WTC11 (cell line): ENCODE data around the gene PKM.

Experiments
- CREB1 ChIP-seq: sonication (generic); formaldehyde crosslinking; IDR thresholded peaks from 2 replicates; pipeline ENCODE4 v1.8.0; 2023; ENCODE audit warnings: mild to moderate bottlenecking, missing genetic modification reagents
- CREM ChIP-seq: sonication (generic); formaldehyde crosslinking; IDR thresholded peaks from 2 replicates; pipeline ENCODE4 v1.8.1; 2022; ENCODE audit warnings: mild to moderate bottlenecking, missing genetic modification reagents, moderate library complexity
- CTCF ChIP-seq: fragments of 200-600 bp; IDR thresholded peaks from 2 replicates; pipeline ENCODE4 v1.8.0; 2022; ENCODE audit warnings: antibody characterized with exemption
- ETV6 ChIP-seq: sonication (generic); formaldehyde crosslinking; IDR thresholded peaks from 2 replicates; pipeline ENCODE4 v1.8.1; 2022; ENCODE audit warnings: mild to moderate bottlenecking, missing genetic modification reagents
- MAX ChIP-seq: sonication (generic); formaldehyde crosslinking; IDR thresholded peaks from 2 replicates; pipeline ENCODE4 v1.8.0; 2022; ENCODE audit warnings: mild to moderate bottlenecking, missing genetic modification reagents
- TCF7 ChIP-seq: sonication (generic); formaldehyde crosslinking; IDR thresholded peaks from 2 replicates; pipeline ENCODE4 v1.8.0; 2022; ENCODE audit warnings: mild to moderate bottlenecking, low read depth, missing genetic modification reagents, moderate library complexity
- TF ChIP-seq, protein P1 (sequence below): sonication (generic); formaldehyde crosslinking; conservative IDR thresholded peaks from 2 replicates; pipeline ENCODE4 v1.8.1; 2022; ENCODE audit warnings: mild to moderate bottlenecking, missing genetic modification reagents

DNA sequence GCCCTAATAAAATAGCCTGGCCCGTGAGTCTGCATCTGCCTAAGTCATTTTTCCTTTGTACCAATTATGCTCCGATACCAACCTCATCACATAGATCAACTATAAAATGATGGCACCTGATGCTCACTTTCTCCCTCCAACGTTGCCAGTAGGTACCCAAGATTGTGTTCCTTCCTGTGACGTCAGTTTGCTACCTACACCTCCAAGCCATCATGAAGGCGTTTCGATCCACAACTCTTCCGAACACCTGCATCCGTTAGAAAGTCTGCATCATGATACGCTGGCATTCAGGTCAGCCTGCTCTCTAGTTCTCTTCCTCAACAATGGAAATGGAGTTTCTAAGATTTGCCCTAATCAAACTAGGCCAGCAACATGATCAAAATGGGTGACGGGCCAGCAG lies 7.7 kb downstream of the PKM start:
- TF ChIP-seq, protein P1, sequence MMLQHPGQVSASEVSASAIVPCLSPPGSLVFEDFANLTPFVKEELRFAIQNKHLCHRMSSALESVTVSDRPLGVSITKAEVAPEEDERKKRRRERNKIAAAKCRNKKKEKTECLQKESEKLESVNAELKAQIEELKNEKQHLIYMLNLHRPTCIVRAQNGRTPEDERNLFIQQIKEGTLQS, result no peak
- TF ChIP-seq CREB1 (CRISPR knock-in tag) (no peak), ETV6 (CRISPR knock-in tag) (no peak), TCF7 (no peak), MAX (CRISPR knock-in tag) (no peak), CREM (no peak), CTCF (no peak)
